GM19025 (cell line): ENCODE data around the gene STAC.
"Not testable (repeated sequence)": the region's sequence is repeated elsewhere in the genome, so short reads cannot be mapped to it uniquely, and the experiment has no call there.

ENCODE experiments used
- ATAC-seq: cut with Tn5 transposase; IDR thresholded peaks from one replicate; pipeline ENCODE4 v1.9.1; 2021; ENCODE audit warnings: mild to moderate bottlenecking, low read depth, moderate library complexity; ENCODE audit not compliant: unreplicated experiment

Gene STAC

GRCh38 chr3:36475558-36475957 lies 95.3 kb downstream of the STAC start:
- no peak for ATAC-seq

- ATAC-seq: no peak
These were observed 96.1 kb downstream of the STAC start for GRCh38 chr3:36476286-36476942.

GRCh38 chr3:36477655-36478054 lies 97.4 kb downstream of the STAC start:
- no peak for ATAC-seq

- no peak for ATAC-seq
These were observed 100.8 kb downstream of the STAC start for GRCh38 chr3:36480911-36481648.

- no peak for ATAC-seq
These were observed 102.0 kb downstream of the STAC start for GRCh38 chr3:36482256-36482655.

- ATAC-seq: no peak
These were observed 102.6 kb downstream of the STAC start for GRCh38 chr3:36482880-36483279.

- no peak for ATAC-seq
These were observed 103.4 kb downstream of the STAC start for GRCh38 chr3:36483709-36484108.

GRCh38 chr3:36484386-36484785 lies 104.1 kb downstream of the STAC start:
- ATAC-seq: no peak

- ATAC-seq: no peak
These were observed 105.9 kb downstream of the STAC start for GRCh38 chr3:36486009-36486795.

- no peak for ATAC-seq
These were observed 107.3 kb downstream of the STAC start for GRCh38 chr3:36487616-36488015.

- no peak for ATAC-seq
These were observed 107.9 kb downstream of the STAC start for GRCh38 chr3:36488077-36488789.

GRCh38 chr3:36489101-36489500 lies 108.8 kb downstream of the STAC start:
- ATAC-seq: no peak

- no peak for ATAC-seq
These were observed 109.5 kb downstream of the STAC start for GRCh38 chr3:36489679-36490425.

GRCh38 chr3:36493051-36493450 lies 112.7 kb downstream of the STAC start:
- ATAC-seq: no peak

- ATAC-seq: no peak
These were observed 114.3 kb downstream of the STAC start for GRCh38 chr3:36494461-36495109.

GRCh38 chr3:36496684-36497633 lies 116.7 kb downstream of the STAC start:
- ATAC-seq: no peak

GRCh38 chr3:36500053-36500452 lies 119.7 kb downstream of the STAC start:
- not testable (repeated sequence) for ATAC-seq

- no peak for ATAC-seq
These were observed 121.3 kb downstream of the STAC start for GRCh38 chr3:36501616-36502015.
